LHCN-M2 (cell line): ENCODE measurements around the gene AP2A2. TPM values are rescaled to one million over a fixed set of nuclear protein-coding genes. Genes with fewer than 3 reads are reported as not detected.

ENCODE experiments used
- DNase-seq: peaks from one replicate; pipeline ENCODE4 v3.0.0-alpha.2; 2012; ENCODE audit warnings: low read depth
- total RNA-seq: library from RNA; depleted of rRNA; stranded (reverse); fragments of >200 nt; gene quantifications from 2 replicates; pipeline ENCODE4 v1.2.3, GENCODE V29; 2014

AP2A2 gene
- total RNA-seq, 1 experiment from 2014 or later = 39.0 TPM

GRCh38 chr11:995752-996420 is 70.2 kb downstream of the AP2A2 start:
- no peak for DNase-seq

- DNase-seq = no peak
Observed at GRCh38 chr11:996681-997080, 71.0 kb downstream of the AP2A2 start.

- no peak for DNase-seq
Observed at GRCh38 chr11:997907-998306, 72.2 kb downstream of the AP2A2 start.

- no peak for DNase-seq
Observed at GRCh38 chr11:999009-999408, 73.3 kb downstream of the AP2A2 start.

GRCh38 chr11:1000357-1001278 is 74.9 kb downstream of the AP2A2 start:
- DNase-seq = no peak

- DNase-seq = no peak
Observed at GRCh38 chr11:1001617-1002405, 76.1 kb downstream of the AP2A2 start.

GRCh38 chr11:1002406-1002984 is 76.8 kb downstream of the AP2A2 start:
- no peak for DNase-seq

GRCh38 chr11:1003159-1003558 is 77.5 kb downstream of the AP2A2 start:
- no peak for DNase-seq

GRCh38 chr11:1005928-1006327 is 80.3 kb downstream of the AP2A2 start:
- DNase-seq = no peak

GRCh38 chr11:1006762-1007161 is 81.1 kb downstream of the AP2A2 start:
- DNase-seq = no peak

- DNase-seq = no peak
Observed at GRCh38 chr11:1007279-1007678, 81.6 kb downstream of the AP2A2 start.

GRCh38 chr11:1008001-1008802 is 82.5 kb downstream of the AP2A2 start:
- no peak for DNase-seq

GRCh38 chr11:1008803-1009145 is 83.1 kb downstream of the AP2A2 start:
- DNase-seq = no peak

- DNase-seq = no peak
Observed at GRCh38 chr11:1009371-1009770, 83.7 kb downstream of the AP2A2 start.

GRCh38 chr11:1009991-1010390 is 84.3 kb downstream of the AP2A2 start:
- DNase-seq = no peak

GRCh38 chr11:1010551-1011319 is 85.1 kb downstream of the AP2A2 start:
- no peak for DNase-seq

GRCh38 chr11:1011320-1011698 is 85.6 kb downstream of the AP2A2 start:
- DNase-seq = no peak

- no peak for DNase-seq
Observed at GRCh38 chr11:1012291-1012690, 86.6 kb downstream of the AP2A2 start.

GRCh38 chr11:1012740-1013630 is 87.3 kb downstream of the AP2A2 start:
- DNase-seq = no peak
